HG03378 (cell line): Measurements from ENCODE around the gene CASP10.
"Not testable (repeated sequence)": the region's sequence is repeated elsewhere in the genome, so short reads cannot be mapped to it uniquely, and the experiment has no call there.

Source experiments
- ATAC-seq: cut with Tn5 transposase; IDR thresholded peaks from one replicate; pipeline ENCODE4 v1.9.1; 2021; ENCODE audit warnings: mild to moderate bottlenecking, moderate library complexity; ENCODE audit not compliant: unreplicated experiment

CASP10 gene

DNA sequence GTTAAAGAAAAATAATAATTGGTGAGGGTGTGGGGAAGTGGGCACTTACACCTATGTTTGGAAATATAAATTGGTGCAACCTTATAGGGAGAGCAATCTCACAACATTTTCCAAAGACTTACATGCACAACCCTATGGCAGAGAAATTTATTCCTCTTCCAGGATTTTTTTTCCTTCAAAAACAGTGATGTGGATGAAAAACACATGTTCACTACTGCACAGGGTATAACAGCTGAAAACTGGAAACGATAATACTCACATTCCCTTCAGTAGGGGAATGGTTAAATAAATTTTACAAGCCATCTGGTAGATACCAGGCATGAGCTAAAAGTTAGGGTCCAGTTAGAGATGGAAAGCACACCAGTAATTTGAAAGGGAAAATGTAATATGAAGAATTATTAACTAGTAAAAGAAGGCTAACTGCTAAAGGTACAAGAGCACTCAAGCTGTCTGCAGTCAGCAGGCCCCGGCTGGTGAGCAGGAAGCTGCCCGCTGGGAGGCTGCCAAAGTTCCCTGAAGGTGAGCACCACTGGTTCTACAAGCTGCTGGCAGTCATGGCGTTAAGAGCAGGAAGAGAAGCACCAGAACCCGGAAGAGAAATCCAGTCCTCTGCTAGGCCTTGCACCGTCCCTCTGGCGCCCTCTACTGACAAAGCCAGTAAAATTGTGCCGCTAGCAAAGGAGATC lies 49.0 kb downstream of the CASP10 start:
- ATAC-seq: peak; percentile 51

GRCh38 chr2:201232467-201232815 lies 49.5 kb downstream of the CASP10 start:
- no peak for ATAC-seq

GRCh38 chr2:201233192-201233811 lies 50.4 kb downstream of the CASP10 start:
- ATAC-seq: peak; percentile 90

DNA sequence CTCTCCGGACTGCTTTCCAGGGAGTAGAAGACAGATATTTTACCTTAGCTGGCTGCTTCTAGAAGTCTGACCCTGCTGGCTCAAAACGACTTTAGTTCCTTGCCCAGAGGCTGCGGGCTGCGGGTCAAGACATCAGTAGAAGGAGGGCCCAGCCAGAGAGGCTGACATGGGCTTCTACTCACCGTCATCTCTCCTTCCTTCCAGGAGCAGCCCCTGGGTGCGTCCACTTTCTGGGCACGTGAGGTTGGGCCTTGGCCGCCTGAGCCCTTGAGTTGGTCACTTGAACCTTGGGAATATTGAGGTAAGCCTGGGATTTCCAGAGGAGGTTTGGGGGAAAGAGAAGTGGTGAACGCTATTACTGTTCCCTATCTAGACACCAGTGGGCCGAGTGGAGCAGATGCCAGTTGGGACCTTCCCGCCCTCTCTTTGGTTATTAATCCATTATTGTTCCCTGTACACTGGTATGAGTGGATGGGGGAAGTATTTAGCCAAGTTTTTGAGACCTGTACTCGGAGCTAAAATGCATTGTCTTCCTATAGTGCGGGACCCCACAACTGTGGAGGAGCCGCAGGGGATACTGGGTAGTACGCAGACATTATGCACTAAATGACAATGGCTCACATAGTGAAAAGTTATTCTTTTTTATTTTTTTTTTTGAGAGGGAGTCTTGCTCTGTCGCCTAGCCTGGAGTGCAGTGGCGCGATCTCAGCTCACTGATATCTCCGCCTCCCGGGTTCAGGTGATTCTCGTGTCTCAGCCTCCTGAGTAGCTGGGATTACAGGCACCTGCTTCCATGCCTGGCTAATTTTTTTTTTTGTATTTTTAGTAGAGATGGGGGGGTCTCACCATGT lies 51.1 kb downstream of the CASP10 start:
- no peak for ATAC-seq

DNA sequence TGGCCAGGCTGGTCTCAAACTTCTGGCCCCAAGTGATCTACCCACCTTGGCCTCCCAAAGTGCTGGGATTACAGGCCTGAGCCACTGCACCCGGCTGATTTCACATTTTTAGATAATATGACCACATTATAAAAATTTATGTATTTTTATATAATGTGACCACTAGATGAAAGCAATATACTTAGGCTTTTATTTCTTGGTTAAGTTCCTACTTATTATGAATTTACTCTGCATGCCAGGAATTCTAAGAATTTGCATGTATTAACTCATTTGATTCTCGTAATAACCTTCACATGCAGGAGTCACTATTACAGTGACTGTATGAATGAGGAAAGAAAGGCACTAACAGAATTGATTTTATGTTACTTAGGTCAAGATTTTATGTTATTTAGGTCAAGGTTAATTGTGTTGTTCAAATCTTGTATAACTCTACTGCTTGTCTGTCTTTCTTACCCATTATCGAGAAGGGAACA lies 51.8 kb downstream of the CASP10 start:
- ATAC-seq: no peak

DNA sequence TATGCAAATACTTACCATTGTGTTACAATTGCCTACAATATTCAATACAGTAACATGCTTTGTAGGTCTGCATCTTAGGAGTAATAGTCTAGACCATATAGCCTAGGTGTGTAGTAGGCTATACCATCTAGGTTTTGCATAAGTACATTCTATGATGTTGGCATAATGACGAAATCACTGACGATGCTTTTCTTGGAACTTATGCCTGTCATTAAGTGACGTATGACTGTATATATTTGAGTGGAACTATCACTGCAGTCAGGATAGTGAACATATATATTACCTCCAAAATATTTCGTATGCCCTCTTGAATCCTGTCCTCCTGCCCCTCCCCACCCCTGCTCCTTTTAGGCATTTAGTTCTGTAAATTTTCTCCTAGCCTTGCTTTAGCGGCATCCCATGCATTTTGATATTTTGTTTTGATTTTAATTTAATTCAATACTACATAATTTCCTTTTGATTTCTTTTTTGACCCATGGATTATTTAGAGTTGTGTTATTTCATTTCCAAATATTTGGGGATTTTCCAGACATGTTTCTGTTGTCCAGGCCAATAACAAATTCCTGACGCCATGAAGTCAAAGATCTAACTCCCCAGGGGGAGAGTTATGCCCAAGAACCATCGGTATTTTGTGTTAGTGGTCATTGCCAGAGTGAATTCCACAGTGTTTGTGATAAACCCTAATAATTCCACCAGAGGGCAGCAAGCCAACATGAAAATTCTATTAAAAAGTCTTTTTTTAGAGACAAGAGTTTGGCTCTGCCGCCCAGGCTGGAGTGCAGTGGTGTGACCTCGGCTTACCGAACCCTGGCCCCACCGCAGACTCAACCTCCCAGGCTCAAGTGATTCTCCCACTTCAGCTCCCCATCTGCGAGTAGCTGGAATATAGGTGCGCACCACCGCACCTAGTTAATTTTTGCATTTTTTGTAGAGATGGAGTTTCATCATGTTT lies 53.2 kb downstream of the CASP10 start:
- ATAC-seq: no peak

- ATAC-seq: no peak
These were observed 54.7 kb downstream of the CASP10 start for GRCh38 chr2:201237486-201238123.

- ATAC-seq: not testable (repeated sequence)
These were observed 56.4 kb downstream of the CASP10 start for GRCh38 chr2:201239167-201239935.

GRCh38 chr2:201242571-201243277 lies 59.8 kb downstream of the CASP10 start:
- no peak for ATAC-seq

DNA sequence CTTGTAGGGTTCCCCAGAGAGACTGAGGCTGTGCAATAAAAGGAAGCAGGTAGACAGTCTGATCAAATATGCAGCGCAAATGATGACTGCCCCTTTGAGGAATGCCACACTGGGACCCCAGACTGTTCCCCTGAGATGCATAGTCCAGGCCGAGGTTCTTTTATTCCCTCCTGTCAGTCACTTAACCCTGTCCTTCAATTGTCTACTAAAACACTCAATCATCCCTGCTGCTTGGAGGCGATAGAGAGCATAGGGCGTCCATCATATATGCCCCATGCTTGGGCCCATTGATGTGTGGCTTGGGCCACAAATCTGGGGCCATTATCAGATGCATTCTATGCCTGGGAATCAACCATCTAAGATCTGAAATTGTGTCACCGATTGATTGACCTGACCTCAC lies 61.9 kb downstream of the CASP10 start:
- ATAC-seq: no peak

DNA sequence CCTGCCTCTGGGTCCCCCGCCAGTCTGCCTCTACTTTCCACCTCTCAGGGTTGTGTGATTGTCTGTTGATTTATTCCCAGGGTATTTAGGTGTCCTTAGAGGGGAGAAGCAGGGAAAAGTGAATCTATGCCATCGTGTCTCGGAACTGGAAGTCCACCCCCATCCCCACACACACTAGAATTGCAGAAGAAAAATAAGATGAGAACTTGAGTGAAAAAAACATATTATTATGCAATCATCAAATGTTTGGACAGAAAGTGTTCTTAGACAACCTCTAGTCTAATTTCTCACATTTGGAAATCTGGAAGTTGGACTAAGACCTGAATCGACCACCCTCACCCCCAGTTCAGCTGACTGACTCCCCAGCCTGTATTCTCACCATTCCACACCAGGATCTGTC lies 63.3 kb downstream of the CASP10 start:
- no peak for ATAC-seq

GRCh38 chr2:201248288-201248844 lies 65.4 kb downstream of the CASP10 start:
- ATAC-seq: no peak

DNA sequence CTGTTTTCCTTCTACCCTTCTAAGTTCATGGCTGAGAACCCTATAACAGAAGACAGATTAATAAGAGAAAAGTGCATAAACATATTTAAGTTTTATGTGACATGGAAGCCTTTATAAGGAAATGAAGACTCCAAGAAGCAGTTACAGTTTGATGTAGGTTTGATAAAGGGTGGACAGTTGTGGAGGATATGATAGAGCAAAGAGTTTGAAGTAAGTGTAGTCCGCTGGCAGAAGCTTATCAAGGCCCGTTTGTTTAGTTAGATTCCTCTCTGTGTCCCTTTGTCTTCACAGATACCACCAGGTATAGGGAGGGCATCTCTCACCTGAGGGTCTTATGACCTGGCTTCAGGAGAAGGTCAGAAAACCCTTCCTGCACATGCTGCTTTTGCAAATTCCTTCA lies 66.9 kb downstream of the CASP10 start:
- no peak for ATAC-seq

- no peak for ATAC-seq
These were observed 67.8 kb downstream of the CASP10 start for GRCh38 chr2:201250741-201251140.

GRCh38 chr2:201254081-201254730 lies 71.3 kb downstream of the CASP10 start:
- ATAC-seq: no peak

DNA sequence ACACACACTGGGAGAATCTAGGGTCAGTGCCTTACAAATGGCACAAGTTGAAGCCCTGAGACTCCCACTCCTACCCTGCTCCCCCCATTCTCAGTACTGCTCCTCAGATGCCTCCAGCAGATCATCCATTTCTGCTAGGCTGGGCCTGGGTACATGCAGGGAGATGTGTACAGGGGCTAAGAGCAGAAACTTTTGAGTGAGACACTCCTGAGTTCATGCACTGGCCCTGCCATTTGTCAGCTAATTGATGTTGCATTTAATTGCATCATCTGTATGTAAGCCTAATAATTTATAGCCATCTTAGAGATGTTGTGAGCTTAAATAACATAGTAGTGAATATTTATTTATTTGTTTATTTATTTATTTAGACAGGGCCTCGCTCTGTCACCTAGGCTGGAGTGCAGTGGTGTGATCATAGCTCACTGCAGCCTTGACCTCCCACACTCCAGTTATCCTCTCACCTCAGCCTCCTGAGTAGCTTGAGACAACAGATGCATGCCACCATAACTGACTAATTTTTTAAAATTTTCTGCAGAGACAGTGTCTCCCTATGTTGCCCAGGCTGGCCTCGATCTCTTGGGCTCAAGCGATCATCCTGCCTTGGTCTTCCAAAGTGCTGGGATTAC lies 72.6 kb downstream of the CASP10 start:
- no peak for ATAC-seq

- no peak for ATAC-seq
These were observed 73.1 kb downstream of the CASP10 start for GRCh38 chr2:201256082-201256481.
